Islet of Langerhans (tissue), 1 donor: Measurements from ENCODE around the gene ARHGAP32.
"Not testable (repeated sequence)": the region's sequence is repeated elsewhere in the genome, so short reads cannot be mapped to it uniquely, and the experiment has no call there.

Experiments used
- FAIRE-seq: peaks from one replicate; lab custom pipeline; 2011; peaks lifted over from hg19 to GRCh38; lab: Jason Lieb, UNC

ARHGAP32 gene

GRCh38 chr11:129202646-129203045 lies 10.5 kb upstream of the ARHGAP32 start:
- FAIRE-seq, result no peak

- no peak for FAIRE-seq
These were observed 3.6 kb upstream of the ARHGAP32 start for GRCh38 chr11:129195682-129196081.

- FAIRE-seq, result no peak
These were observed 476 bp downstream of the ARHGAP32 start for GRCh38 chr11:129191649-129192048.

- FAIRE-seq, result no peak
These were observed 2.0 kb downstream of the ARHGAP32 start for GRCh38 chr11:129190087-129190486.

GRCh38 chr11:129189646-129190045 lies 2.5 kb downstream of the ARHGAP32 start:
- no peak for FAIRE-seq

GRCh38 chr11:129185082-129185481 lies 7.0 kb downstream of the ARHGAP32 start:
- not testable (repeated sequence) for FAIRE-seq

- FAIRE-seq, result no peak
These were observed 7.5 kb downstream of the ARHGAP32 start for GRCh38 chr11:129184581-129184980.

- FAIRE-seq, result no peak
These were observed 24.8 kb downstream of the ARHGAP32 start for GRCh38 chr11:129167315-129167714.

- FAIRE-seq, result no peak
These were observed 28.4 kb downstream of the ARHGAP32 start for GRCh38 chr11:129163714-129164164.

- not testable (repeated sequence) for FAIRE-seq
These were observed 35.0 kb downstream of the ARHGAP32 start for GRCh38 chr11:129157080-129157479.

- FAIRE-seq, result no peak
These were observed 36.4 kb downstream of the ARHGAP32 start for GRCh38 chr11:129155745-129156144.

- no peak for FAIRE-seq
These were observed 43.6 kb downstream of the ARHGAP32 start for GRCh38 chr11:129148487-129148886.

GRCh38 chr11:129146191-129146590 lies 45.9 kb downstream of the ARHGAP32 start:
- FAIRE-seq, result no peak

GRCh38 chr11:129145276-129145675 lies 46.8 kb downstream of the ARHGAP32 start:
- FAIRE-seq, result no peak

GRCh38 chr11:129144256-129144655 lies 47.9 kb downstream of the ARHGAP32 start:
- no peak for FAIRE-seq

- FAIRE-seq, result no peak
These were observed 48.8 kb downstream of the ARHGAP32 start for GRCh38 chr11:129143335-129143734.

GRCh38 chr11:129141748-129142523 lies 50.2 kb downstream of the ARHGAP32 start:
- peak; percentile 24 for FAIRE-seq

GRCh38 chr11:129131316-129131715 lies 60.8 kb downstream of the ARHGAP32 start:
- FAIRE-seq, result no peak

GRCh38 chr11:129128881-129129620 lies 63.1 kb downstream of the ARHGAP32 start:
- not testable (repeated sequence) for FAIRE-seq

GRCh38 chr11:129119036-129119435 lies 73.1 kb downstream of the ARHGAP32 start:
- FAIRE-seq, result no peak

GRCh38 chr11:129117595-129118350 lies 74.4 kb downstream of the ARHGAP32 start:
- peak; percentile 99 for FAIRE-seq
